Progenitor cell of endocrine pancreas (in vitro differentiated cells): ENCODE results near the gene DAZAP1. TPM values are rescaled to one million over a fixed set of nuclear protein-coding genes. Genes with fewer than 3 reads are reported as not detected.

Experiments used
- DNase-seq: peaks from one replicate; pipeline ENCODE4 v3.0.0; 2021; ENCODE audit warnings: low spot score; ENCODE audit not compliant: unreplicated experiment
- H3K27ac Mint-ChIP-seq: 2 replicates; pipeline ENCODE4 v1.8.0; 2021; ENCODE audit warnings: mild to moderate bottlenecking, moderate library complexity, mixed read lengths
- H3K27me3 Mint-ChIP-seq: 2 replicates; pipeline ENCODE4 v1.8.0; 2021; ENCODE audit warnings: mixed read lengths
- H3K36me3 Mint-ChIP-seq: 2 replicates; pipeline ENCODE4 v1.8.0; 2022; ENCODE audit warnings: mixed read lengths; ENCODE audit not compliant: insufficient read depth
- H3K4me1 Mint-ChIP-seq: 2 replicates; pipeline ENCODE4 v1.8.0; 2021; ENCODE audit warnings: low read depth, mixed read lengths
- H3K4me3 Mint-ChIP-seq: 2 replicates; pipeline ENCODE4 v1.8.0; 2021; ENCODE audit warnings: low read depth, mild to moderate bottlenecking, moderate library complexity, mixed read lengths
- H3K9me3 Mint-ChIP-seq: 2 replicates; pipeline ENCODE4 v1.8.0; 2021; ENCODE audit warnings: low read depth, mixed read lengths
- CTCF ChIP-seq: fragments of 200-600 bp; sonication (generic); IDR thresholded peaks from one replicate; pipeline ENCODE4 v1.5.0; 2021; ENCODE audit warnings: antibody characterized with exemption, mild to moderate bottlenecking; ENCODE audit not compliant: unreplicated experiment
- total RNA-seq: library from RNA; stranded (reverse); gene quantifications from 2 replicates; pipeline ENCODE4 v1.2.1, GENCODE V29; 2021

The DAZAP1 gene
- total RNA-seq, 1 donor from 2014 or later, result 131 TPM

GRCh38 chr19:1428738-1429391, 21.5 kb downstream of the DAZAP1 start:
- no peak overlapping the region for H3K27ac Mint-ChIP-seq
- peaks cover 5% of the 10 kb centered on the region for H3K36me3 Mint-ChIP-seq
- no peaks in the 10 kb centered on the region for H3K9me3 Mint-ChIP-seq
- H3K4me1 Mint-ChIP-seq, result peaks cover 10% of the 10 kb centered on the region
- H3K27me3 Mint-ChIP-seq, result no peaks in the 10 kb centered on the region
- no peak overlapping the region for H3K4me3 Mint-ChIP-seq
- TF ChIP-seq CTCF, result no peak
- no peak for DNase-seq

GRCh38 chr19:1429750-1430149, 22.4 kb downstream of the DAZAP1 start:
- TF ChIP-seq CTCF, result no peak
- H3K27ac Mint-ChIP-seq, result no peak overlapping the region
- no peaks in the 10 kb centered on the region for H3K9me3 Mint-ChIP-seq
- H3K36me3 Mint-ChIP-seq, result peaks cover 5% of the 10 kb centered on the region
- H3K4me1 Mint-ChIP-seq, result peaks cover 4% of the 10 kb centered on the region
- H3K4me3 Mint-ChIP-seq, result no peak overlapping the region
- H3K27me3 Mint-ChIP-seq, result no peaks in the 10 kb centered on the region
- DNase-seq, result no peak

GRCh38 chr19:1430246-1430645, 22.9 kb downstream of the DAZAP1 start:
- no peak overlapping the region for H3K4me3 Mint-ChIP-seq
- H3K36me3 Mint-ChIP-seq, result peaks cover 3% of the 10 kb centered on the region
- no peaks in the 10 kb centered on the region for H3K27me3 Mint-ChIP-seq
- peak overlapping the region; percentile 52 for H3K27ac Mint-ChIP-seq
- no peak for TF ChIP-seq CTCF
- no peaks in the 10 kb centered on the region for H3K4me1 Mint-ChIP-seq
- H3K9me3 Mint-ChIP-seq, result no peaks in the 10 kb centered on the region
- DNase-seq, result no peak

- no peak for DNase-seq
- Mint-ChIP-seq H3K27ac (no peak overlapping the region), H3K27me3 (no peaks in the 10 kb centered on the region), H3K4me1 (no peaks in the 10 kb centered on the region), H3K4me3 (no peak overlapping the region), H3K36me3 (peaks cover 6% of the 10 kb centered on the region), H3K9me3 (no peaks in the 10 kb centered on the region)
- no peak for TF ChIP-seq CTCF
Observed at GRCh38 chr19:1431759-1432506, 24.5 kb downstream of the DAZAP1 start.

- no peak for DNase-seq
- H3K27me3 Mint-ChIP-seq, result no peaks in the 10 kb centered on the region
- no peaks in the 10 kb centered on the region for H3K4me1 Mint-ChIP-seq
- H3K36me3 Mint-ChIP-seq, result peaks cover 6% of the 10 kb centered on the region
- TF ChIP-seq CTCF, result no peak
- H3K4me3 Mint-ChIP-seq, result no peak overlapping the region
- H3K27ac Mint-ChIP-seq, result no peak overlapping the region
- H3K9me3 Mint-ChIP-seq, result no peaks in the 10 kb centered on the region
Observed at GRCh38 chr19:1432507-1432887, 25.1 kb downstream of the DAZAP1 start.
